ENCODE data around the gene ALKBH6. TPM values are rescaled to one million over a fixed set of nuclear protein-coding genes. Genes with fewer than 3 reads are reported as not detected.
"Not testable (repeated sequence)": the region's sequence is repeated elsewhere in the genome, so short reads cannot be mapped to it uniquely, and the experiment has no call there.

ALKBH6 gene
- 22.5 and 35.5 TPM in 2 replicates for total RNA-seq

DNA sequence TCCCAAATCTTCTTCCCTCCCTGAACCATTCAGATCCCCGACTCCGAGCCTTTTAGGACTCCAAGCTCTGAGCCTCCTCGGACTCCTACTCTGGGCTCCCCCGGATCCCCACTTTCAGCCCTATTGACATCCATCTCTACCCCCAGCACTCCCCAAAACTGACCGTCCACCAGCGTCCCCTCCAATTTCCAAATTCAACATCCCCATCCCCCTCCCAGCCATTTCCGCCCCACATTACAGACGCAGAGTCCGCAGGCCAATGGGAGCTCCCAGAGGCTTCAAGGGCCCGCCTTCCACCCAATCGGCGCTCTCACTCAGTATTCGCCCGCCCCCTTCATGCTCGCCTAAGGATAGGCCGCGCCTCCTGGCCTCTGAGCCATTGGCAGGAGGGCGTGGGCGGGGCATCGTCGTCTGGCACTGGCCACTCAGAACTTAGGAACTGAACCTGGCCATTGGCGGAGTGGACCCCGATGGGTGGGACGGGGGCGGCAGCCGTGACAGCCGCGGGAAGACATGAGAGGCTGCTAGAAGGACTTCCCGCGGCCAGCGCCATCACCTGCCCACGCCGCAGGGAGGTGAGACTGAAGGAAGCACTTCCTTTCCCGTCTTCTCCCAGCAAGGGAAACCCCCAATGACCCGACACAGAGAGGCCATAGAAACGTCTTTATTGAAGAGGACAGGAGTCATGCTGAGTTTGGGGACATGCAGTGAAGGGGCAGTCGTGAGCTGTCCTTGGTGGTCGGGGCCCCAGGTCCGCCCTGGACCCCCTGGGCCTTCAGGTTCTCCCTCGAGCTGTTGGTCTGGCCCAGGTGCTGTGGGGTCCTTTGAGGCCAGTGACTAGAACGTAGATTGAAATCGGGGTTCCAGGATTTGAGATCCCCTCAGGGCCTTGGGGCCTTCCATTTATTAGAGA lies at the start of gene ALKBH6:
Gene ALKBH6, minus strand, starts transcription at position 202 of the 913 bp plus-strand sequence. CDS start 816 bp downstream, outside the sequence.
- DNase-seq (ENCODE audit: extremely low read depth, low read depth, low spot score): peak; percentile 74

DNA sequence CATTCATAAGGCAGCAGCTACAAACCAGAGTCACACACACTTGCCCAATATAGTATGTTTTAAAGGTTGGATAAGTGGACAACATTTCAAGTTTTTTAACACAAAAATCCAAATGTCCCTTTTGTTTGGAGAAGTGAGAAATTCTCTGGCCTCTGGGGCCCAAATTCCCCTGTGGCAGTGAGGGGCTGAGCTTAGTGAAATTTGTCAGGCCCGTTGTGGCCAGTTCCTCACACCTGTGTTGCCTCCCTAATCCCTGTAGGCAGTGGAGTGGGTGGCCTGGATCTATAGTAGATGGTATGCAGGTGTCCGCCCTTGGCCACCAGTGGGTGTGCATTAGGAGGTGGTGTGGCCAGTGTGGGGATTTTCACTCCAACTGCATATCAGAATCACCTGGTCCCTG lies 47.4 kb upstream of the ALKBH6 start:
- DNase-seq (ENCODE audit: extremely low read depth, low read depth, low spot score): no peak

DNA sequence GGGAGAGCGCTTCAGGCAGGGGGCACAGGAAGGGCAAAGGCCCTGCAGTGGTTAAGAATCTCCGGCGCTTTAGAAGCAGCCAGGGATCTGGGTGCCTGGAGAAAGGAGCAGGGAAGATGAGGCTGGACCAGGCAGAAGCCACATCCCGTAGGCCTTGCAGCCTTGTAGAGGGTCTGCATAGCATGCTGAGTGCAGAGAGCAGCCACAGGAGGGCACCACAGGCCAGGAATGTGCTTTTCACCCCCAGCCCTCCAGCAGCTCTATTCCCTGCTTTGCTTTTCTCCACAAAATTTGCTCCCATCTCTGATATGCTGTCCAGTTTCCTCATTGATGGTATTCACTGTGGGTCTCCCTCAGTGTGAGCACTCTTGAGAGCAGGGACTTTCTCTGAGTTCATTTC lies 46.4 kb upstream of the ALKBH6 start:
- peak; percentile 18 for DNase-seq (ENCODE audit: extremely low read depth, low read depth, low spot score)

DNA sequence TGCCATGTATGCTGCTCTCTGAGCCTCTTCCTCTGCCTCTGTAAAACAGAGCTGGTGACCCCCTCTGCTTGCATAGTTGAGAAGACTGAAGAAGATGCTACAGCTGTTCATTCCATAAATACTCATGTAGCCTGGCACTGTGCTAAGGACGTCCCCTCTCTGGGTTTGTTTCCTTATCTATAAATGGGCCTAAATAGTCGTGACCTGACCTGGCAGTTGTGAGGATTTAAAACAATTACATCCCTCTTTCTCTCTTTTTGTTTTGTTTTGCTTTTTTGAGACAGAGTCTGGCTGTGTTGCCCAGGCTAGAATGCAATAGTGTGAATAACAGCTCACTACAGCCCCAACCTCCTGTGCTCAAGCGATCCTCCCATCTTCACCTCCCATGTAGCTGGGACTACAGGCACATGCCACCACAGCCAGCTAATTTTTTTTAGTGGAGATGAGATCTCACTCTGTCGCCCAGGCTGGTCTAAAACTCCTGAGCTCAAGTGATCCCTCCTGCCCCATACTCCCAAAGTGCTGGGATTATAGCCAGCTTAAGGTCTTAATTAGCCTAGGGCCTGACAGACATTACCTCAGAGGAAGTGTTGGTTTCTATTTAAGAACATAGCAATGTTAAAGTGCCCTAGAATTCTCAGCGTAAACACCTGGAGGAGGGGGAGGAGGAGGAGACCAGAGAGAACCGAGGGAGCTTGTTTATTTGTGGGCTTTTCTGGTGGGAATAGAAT lies 45.3 kb upstream of the ALKBH6 start:
- no peak for DNase-seq (ENCODE audit: extremely low read depth, low read depth, low spot score)

DNA sequence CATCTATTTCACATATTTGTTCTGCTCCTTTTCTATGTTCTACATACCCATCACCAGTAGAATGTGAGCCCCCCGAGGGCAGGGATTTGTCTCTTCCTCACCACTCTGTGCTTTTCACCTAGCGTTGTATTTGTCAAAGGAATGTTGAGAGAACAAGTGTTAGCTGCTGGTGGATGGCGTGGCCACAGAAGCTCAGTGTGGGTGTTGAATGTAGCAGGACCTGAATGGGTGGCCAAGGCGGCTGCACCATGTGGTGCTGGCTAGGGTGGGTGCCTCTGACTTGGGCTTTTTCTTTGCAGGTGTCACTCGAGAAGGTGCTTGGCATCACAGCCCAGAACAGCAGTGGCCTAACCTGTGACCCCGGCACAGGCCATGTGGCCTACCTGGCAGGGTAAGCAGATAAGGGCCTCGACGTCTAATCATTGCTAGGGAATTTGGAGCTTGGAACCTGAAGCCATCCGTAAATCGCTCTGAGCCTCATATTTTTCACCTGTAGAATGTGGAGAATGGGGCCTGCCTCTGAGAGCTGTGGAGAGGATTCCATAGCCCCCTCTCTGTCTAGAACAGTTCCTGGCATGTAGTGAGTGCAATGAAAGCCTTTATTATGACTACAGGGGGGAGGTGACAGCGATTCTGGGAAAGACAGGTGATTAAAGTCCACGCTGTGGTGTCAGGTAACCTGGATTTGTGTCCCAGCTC lies 44.6 kb upstream of the ALKBH6 start:
- no peak for DNase-seq (ENCODE audit: extremely low read depth, low read depth, low spot score)

DNA sequence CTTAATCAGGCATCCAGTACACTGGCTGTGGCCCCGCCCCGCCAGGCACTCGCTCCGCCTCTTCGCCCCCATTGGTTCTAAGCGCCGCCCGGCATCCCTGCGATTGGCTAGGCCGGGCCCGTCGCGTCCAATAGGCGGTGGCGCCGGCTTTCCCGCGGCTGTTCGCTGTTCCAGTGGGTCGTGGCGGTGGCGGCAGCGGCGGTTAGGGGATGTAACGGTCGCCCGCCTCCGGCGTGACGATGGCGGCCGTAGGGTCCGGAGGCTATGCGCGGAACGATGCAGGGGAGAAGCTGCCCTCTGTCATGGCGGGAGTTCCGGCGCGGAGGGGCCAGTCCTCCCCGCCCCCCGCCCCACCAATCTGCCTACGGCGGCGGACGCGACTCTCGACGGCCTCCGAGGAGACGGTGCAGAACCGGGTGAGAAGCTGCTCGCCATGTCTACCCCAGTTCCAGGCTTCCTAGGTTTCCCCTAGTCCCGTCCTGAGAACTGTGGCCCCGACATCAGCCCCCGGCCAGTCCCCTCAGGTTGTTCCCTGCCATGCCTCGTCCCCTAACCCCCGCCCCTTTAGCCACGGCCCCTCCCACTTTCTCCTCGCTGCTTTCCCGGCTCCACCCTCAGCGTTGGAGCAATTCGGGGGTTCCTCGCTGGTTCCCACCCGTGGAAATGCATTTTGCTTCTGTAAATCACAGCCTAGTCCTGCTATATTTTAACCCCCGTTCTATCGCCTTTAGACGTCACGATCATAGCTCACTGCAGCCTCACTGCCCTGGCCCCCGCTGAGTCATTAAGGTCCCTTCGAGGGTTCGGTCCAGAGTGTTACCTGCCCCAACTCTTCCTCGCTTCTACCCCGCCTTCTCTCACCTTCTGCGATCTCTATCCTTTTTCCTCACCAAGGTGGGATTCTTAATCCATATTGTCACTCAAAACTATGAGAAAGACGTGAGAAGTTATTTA lies 41.0 kb upstream of the ALKBH6 start, which contains the start of gene WDR62:
Gene WDR62, plus strand, starts transcription at position 165 of the 954 bp plus-strand sequence. Its CDS starts 75 bp downstream, at position 240.
- DNase-seq (ENCODE audit: extremely low read depth, low read depth, low spot score): peak; percentile 68

DNA sequence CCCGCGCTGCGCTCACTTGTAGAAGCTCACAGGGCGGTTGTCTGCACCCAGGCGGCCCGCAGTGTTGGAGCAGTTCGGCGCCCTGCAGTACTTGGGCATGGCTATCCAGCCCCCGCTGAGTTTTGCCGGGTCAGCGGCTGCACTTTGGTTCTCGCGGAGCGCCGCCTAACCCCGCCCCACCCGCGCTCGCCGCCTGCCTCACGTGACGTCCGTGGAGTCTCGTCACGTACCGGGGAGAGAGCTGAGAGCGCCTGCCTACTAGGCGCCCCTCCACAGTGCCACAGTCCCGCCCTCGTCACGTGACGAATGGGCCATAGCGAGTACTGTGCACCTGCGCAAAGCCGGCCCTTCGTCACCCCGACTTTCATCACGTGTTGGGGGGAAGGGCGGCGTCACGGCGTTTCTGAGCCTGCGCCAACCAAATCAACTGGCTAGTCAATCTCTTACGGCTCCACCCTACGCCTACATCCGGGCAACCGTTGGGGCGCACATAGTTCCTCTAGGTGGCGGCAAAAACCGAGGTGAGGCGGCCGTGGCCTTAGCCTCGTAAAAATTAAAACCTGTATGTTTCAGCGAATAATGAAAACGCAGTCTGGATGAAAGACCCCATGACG lies 40.2 kb upstream of the ALKBH6 start, which contains the start of gene THAP8:
Gene THAP8, minus strand, starts transcription at position 167 of the 614 bp plus-strand sequence. Its CDS starts 68 bp downstream, at position 99.
- DNase-seq (ENCODE audit: extremely low read depth, low read depth, low spot score): peak; percentile 85

DNA sequence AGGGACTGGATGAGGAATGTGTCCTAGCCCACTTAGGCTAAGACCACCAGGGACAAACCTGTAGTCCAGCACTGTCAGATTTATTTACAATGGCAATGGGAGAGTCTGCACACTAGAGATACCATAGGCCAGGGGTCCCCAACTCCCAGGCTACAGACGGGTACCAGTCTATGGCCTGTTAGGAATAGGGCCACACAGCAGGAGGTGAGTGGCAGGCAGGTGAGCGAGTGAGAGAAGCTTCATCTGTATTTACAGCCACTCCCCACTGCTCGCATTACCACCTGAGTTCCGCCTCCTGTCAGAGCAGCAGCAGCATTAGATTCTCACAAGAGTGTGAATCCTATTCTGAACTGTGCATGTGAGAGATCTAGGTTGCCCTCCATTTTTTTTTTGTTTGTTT lies 37.6 kb upstream of the ALKBH6 start:
- DNase-seq (ENCODE audit: extremely low read depth, low read depth, low spot score): no peak

DNA sequence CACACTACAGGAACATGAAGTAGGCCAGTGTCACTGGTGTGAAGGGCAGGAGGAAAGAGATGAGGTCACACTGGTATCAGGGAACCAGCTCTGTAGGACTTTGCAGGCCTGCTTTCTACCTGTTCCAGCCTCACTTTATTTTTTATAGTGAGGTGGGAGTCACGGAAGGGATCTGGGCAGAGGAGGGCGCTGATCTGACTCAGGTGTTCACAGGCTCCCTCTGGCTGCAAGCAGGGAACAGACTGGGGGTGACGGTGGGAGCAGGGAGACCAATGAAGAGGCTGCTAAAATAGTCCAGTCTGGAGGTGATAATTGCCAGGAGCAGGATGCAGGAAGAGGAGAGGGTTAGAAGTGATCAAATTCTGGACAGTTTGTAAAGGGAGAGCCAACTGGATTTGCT lies 37.2 kb upstream of the ALKBH6 start:
- no peak for DNase-seq (ENCODE audit: extremely low read depth, low read depth, low spot score)

DNA sequence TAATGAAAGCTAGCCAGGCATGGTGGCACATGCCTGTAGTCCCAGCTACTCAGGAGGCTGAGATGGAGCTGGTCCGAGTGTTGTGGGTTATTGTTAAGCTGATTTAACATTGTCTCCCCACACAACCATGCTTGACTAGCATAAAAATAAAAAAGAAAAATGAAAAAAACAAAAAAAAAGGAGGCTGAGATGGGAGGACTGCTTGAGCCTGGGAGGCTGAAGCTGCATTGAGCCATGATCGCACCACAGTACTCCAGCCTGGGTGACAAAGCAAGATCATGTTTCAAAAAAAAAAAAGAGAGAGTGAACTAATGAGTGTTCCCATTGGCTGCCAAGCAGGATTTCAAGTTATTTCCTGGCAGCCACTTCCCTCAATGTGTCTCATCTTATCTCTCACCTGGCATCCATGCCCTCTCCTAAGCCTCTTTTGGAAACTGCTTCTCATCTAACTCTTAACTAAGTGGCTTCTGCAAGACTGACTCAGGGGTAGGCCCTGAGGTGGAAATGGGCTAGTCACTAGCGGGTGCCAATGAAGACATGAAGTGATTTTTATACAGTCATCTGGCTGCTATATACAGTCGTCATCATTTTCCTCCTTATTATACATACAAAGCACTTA lies 35.2 kb upstream of the ALKBH6 start:
- DNase-seq (ENCODE audit: extremely low read depth, low read depth, low spot score): no peak

DNA sequence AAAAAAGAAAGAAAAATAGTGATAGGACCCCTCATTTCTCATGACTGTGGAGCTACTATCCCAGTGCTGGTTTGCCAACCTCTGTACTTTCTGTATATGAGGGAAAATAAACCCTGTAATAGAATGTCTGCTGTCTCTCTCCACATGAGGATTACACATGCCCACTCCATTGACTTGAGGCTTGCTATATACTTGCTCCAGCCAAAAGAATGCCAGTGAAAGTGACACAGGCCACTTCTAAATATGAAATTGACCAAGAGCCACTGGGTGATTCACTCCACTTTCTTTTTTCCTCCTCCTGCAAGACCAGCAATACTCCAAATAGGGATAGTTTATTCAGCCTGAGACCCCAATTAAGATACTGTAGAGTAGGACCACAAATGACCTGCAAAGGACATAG lies 33.8 kb upstream of the ALKBH6 start:
- no peak for DNase-seq (ENCODE audit: extremely low read depth, low read depth, low spot score)

DNA sequence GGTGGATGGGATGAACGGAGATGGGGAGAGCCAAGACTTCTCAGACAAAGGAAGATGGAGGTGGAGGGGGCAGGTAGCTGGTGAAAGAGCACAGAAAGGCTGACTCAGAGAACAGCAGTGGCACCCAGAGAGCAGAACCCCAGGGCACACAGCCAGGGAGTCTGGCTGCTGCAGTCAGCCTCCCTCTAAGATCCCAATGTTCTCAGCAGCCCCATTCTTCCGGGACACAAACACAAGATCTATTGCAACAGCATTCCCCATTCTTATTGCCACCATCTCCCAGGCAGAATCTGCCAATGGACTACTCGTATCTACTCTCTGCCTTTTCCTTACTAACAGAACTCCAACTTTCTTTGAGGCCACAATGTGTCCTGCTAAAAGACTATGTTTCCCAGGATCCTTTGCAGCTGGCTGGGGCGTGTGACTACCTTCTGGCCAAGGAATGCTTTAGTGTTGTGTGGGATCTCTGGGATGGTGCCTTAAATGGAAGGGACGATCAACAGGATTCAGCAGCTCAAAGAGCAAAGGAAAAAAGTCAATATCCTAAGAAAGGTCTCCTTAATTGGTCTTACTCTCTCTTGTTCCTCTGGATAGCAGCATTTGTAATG lies 32.5 kb upstream of the ALKBH6 start:
- no peak for DNase-seq (ENCODE audit: extremely low read depth, low read depth, low spot score)

DNA sequence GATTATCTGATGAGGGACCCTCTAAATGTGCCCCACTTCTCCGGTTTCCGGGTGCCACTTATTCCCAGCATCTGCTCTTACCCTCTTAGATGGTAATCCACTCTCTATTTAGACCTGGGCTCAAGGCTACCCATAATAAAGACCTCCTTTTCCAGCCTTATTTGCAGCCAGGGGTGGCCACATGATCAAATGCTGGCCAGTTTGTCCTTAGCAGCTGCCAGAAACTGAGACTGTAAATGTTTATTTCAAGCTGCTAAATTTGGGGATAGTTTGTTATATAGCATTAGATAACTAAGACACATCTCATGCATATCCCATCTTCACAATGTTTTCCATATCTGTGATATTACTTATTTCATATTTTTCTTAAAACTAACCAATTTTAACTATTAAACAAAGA lies 29.9 kb upstream of the ALKBH6 start:
- DNase-seq (ENCODE audit: extremely low read depth, low read depth, low spot score): no peak

DNA sequence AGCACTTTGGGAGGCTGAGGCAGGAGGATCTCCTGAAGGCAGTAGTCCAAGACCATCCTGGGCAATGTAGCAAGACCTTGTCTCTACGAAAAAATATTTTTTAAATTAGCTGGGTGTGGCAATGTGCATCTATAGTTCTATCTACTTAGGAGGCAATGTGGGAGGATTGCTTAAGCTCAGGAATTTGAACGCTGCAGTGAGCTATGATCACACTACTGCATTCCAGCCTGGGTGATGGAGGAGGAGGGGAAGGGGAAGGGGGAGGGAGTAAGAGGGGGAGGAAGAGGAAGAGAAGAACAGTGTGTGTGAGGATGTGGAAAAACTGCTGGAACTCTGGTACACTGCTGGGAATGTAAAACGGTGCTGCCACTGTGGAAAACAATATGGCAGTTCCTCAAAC lies 27.8 kb upstream of the ALKBH6 start:
- DNase-seq (ENCODE audit: extremely low read depth, low read depth, low spot score): no peak

DNA sequence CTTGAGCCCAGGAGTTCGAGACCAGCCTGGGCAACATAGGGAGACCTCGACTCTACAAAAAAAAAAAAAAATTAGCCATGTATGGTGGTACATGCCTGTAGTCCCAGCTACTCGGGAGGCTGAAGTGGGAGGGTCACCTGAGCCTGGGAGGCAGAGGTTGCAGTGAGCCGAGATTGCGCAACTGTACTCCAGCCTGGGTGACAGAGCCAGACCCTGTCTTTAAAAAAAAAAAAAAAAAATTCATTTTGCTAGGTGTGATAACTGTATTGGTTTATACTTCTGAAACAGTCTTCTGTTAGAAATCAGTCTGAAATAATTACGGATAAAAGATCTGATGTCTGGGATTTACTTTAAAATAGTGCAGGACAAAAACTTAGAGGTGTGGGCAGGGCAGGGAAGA lies 27.1 kb upstream of the ALKBH6 start:
- not testable (repeated sequence) for DNase-seq (ENCODE audit: extremely low read depth, low read depth, low spot score)

DNA sequence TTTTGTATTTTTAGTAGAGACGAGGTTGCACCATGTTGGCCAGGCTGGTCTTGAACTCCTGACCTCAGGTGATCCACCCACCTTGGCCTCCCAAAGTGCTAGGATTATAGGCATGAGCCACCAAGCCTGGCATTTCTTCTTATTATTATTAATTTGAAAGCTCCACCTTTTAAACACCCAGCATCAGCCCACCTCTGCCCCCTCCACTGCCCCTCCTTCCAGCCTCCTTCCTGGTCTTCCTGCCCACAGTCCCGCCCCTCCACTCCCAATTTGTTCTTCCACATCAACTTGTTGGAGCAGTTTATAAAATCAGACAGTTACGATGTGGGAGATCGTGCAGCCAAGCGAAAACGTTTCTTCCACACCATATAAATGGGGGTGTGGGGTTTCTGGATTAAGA lies 26.5 kb upstream of the ALKBH6 start:
- DNase-seq (ENCODE audit: extremely low read depth, low read depth, low spot score): no peak

DNA sequence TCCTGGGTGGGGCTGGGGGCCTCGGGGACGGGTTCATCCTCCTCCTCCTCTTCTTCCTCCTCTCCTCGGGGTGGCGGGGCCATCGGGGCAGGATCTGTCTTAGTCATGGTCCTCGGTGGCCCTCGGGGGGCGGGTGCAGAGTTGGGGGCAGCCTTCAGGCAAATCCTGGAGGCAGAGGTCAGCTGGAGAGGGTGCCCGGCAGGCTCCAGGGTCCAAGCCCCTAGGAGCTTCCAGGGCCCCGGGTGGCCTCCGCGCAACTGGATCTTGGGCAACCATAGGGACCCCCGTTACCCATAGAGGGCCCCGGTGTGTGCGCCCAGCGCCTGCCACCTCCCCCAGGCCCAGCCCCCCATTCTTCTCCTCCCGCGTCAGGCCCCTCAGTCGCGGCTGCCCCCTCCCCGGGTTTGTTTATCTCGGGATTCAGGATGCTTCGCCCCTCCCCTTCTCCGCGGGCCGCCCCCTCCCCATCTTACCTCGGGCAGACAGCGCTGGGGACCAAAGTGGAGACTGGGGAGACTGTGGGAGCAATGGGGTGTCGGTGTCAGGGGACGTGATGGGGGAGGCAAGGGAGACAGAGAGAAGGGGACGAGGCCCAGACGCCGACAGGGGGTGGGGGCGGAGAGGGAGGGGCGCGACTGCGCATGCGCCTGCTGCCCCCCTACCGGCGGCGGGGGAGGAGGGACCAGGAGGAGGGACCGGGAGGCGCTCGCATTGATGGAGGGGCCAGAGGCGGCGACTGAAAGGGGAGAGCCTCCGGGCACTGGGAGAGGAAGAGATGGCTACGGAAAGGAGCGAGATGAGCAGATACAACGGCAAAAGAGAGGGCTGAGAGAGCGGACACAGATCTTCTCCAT lies 18.5 kb upstream of the ALKBH6 start, which contains the start of gene CLIP3:
Gene CLIP3, minus strand, starts transcription at position 623 of the 854 bp plus-strand sequence. Its CDS starts 516 bp downstream, at position 107.
- DNase-seq (ENCODE audit: extremely low read depth, low read depth, low spot score): no peak

DNA sequence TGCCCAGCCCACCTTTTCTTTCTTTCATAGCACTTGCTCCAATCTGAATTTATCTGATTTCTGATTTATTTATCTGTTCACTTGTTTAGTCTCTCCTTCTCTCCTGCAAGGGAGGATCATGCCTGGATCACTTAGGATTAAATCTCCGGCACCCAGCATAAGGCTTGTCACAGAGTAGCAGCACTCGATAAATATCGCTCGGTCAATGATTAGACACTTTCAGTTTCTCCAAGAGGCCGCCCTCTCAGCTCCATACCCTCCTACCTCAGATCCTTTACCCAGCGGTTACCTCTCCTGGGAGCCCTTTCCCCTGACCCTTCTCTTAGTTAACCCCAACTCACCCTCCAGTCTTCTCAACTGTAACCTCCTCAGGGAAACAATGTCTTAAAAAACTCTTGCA lies 17.3 kb upstream of the ALKBH6 start:
- no peak for DNase-seq (ENCODE audit: extremely low read depth, low read depth, low spot score)
